IPS-15b (cell line): ENCODE measurements around the gene MYH2.
"Not testable (repeated sequence)": the region's sequence is repeated elsewhere in the genome, so short reads cannot be mapped to it uniquely, and the experiment has no call there.

Source experiments
- H3K27me3 ChIP-seq: one replicate; pipeline ENCODE4 v1.6.1; 2013; ENCODE audit warnings: low read length; ENCODE audit not compliant: control insufficient read depth, insufficient read depth
- H3K36me3 ChIP-seq: one replicate; pipeline ENCODE4 v1.6.1; 2013; ENCODE audit warnings: low read length; ENCODE audit not compliant: control insufficient read depth, insufficient read depth
- H3K4me1 ChIP-seq: one replicate; pipeline ENCODE4 v1.6.1; 2013; ENCODE audit warnings: mild to moderate bottlenecking, low read length; ENCODE audit not compliant: control insufficient read depth, insufficient read depth
- H3K4me3 ChIP-seq: one replicate; pipeline ENCODE4 v1.5.1; 2013; ENCODE audit warnings: low read depth, low read length
- H3K9ac ChIP-seq: one replicate; pipeline ENCODE4 v1.6.1; 2013; ENCODE audit warnings: low read depth, mild to moderate bottlenecking, low read length
- H3K9me3 ChIP-seq: one replicate; pipeline ENCODE4 v1.6.1; 2013; ENCODE audit warnings: mild to moderate bottlenecking, low read length; ENCODE audit not compliant: control insufficient read depth, insufficient read depth

The MYH2 gene

DNA sequence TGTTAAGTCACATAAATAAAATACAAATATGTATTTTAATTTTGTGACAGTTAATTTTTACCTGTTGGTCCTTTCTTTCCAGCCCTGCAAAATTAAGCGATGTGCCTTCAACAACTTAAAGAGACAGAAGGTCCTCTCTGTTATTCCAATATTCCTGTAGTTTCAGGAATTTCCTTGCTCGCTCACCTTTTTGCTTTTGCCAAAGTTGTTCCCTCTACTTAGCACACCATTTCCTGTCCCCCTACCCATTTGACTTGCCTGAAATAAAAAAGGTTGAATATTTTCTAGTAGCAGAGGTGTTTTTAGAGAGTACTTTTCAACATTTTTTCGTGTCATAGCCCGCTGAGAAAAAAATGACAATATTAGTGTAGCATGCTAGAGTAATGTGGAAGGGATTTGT lies 556 bp upstream of the MYH2 start:
- Histone ChIP-seq H3K9ac (no peak overlapping the region), H3K36me3 (no peaks in the 10 kb centered on the region), H3K9me3 (no peaks in the 10 kb centered on the region), H3K4me3 (no peak overlapping the region), H3K4me1 (peaks cover 9% of the 10 kb centered on the region), H3K27me3 (no peaks in the 10 kb centered on the region)

DNA sequence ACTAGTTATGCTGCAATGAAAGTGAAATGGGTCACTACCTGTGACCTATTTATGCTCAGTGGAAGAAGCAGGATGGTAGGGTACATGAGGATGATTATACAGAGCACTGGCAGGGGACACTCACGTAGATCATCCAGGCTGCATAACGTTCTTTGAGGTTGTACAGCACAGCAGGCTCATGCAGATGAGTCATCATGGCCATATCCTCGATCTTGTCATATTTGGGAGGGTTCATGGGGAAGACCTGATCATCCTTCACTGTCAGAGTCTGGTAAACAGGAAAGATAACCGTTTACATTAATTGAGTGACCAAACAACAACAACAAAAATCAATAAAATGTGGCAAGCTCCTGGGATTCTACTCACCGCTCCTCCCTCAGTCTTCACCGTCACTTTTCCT lies 2.1 kb downstream of the MYH2 start:
- Histone ChIP-seq H3K4me3 (no peak overlapping the region), H3K27me3 (no peaks in the 10 kb centered on the region), H3K9me3 (peaks cover under 1% of the 10 kb centered on the region), H3K4me1 (peaks cover 9% of the 10 kb centered on the region), H3K9ac (no peak overlapping the region), H3K36me3 (no peaks in the 10 kb centered on the region)

DNA sequence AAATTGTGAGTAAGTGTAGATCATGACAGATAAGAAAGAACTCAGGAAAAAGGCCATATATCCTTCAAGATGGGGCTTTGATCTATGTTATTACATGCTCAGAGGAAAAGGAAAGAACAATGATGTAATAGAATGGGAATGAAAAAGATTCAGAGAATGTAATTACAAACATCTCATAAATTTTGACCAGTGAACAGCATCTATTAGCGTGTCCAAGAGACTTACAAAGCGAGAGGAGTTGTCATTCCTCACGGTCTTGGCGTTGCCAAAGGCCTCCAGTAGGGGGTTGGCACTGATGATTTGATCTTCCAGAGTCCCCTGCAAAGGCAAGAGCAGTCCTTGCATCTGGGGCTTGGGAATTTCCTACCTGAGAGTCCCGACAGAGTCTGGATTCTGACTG lies 6.0 kb downstream of the MYH2 start:
- not testable (repeated sequence) for H3K9ac ChIP-seq, H3K27me3 ChIP-seq, H3K4me3 ChIP-seq, H3K9me3 ChIP-seq, H3K4me1 ChIP-seq, H3K36me3 ChIP-seq

DNA sequence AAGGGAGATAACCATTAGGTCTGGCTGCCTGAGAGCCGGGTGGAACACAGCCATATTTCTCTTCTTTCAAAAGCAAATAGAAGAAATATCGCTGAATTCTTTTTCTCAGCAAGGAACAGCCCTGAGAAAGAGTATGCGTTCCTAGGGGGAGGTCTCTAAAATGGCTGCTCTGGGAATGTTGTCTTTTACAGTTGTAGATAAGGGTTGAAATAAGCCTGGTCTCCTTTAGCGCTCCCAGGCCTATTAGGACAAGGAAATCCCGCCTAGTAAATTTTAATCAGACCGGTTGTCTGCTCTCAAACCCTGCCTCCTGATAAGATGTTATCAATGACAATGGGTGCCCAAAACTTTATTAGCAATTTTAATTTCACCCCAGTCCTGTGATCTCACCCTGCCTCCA lies 8.3 kb downstream of the MYH2 start:
- not testable (repeated sequence) for H3K4me3 ChIP-seq, H3K9me3 ChIP-seq, H3K4me1 ChIP-seq, H3K27me3 ChIP-seq, H3K36me3 ChIP-seq, H3K9ac ChIP-seq

DNA sequence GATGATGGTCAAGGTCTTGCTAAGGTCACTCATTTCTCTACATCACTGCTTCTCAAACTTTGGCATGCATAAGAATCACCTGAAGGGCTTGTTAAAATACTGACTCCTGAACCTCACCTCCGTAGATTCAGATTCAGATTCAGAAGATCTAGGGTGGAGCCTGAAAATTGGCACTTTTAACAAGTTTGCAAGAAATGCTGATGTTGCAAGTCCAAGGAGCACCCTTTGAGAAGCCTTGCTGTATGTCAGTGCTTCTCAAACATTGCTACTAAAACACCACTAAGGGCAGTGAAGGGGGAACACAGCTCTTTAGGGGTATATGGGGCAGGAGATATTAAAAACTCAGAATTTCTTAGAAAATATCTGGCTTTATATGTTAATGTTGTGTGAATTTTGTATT lies 17.4 kb downstream of the MYH2 start:
- H3K9ac ChIP-seq: no peak overlapping the region
- no peaks in the 10 kb centered on the region for H3K27me3 ChIP-seq
- no peaks in the 10 kb centered on the region for H3K36me3 ChIP-seq
- no peak overlapping the region for H3K4me3 ChIP-seq
- no peaks in the 10 kb centered on the region for H3K4me1 ChIP-seq
- H3K9me3 ChIP-seq: no peaks in the 10 kb centered on the region

DNA sequence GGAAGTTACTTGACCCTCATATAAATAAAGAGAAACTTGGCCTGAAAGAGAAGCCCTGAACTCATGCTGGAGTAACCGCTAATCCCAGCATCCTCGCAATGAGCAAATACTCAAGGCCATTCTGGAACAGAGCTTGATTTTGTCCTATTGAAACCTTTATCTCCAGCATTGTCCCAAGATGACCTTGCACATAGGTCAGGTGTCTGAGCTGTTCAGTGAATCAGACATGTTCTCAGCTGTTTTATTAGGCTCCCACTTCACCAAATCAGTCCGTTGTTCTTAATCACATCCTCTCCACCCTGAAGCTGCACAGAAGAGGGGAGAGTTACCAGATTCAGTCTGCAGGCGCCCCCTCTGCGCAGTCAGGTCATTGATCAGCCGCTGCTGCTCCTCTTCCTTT lies 22.0 kb downstream of the MYH2 start:
- Histone ChIP-seq H3K9ac (no peak overlapping the region), H3K9me3 (no peaks in the 10 kb centered on the region), H3K4me1 (no peaks in the 10 kb centered on the region), H3K4me3 (no peak overlapping the region), H3K27me3 (no peaks in the 10 kb centered on the region), H3K36me3 (no peaks in the 10 kb centered on the region)

DNA sequence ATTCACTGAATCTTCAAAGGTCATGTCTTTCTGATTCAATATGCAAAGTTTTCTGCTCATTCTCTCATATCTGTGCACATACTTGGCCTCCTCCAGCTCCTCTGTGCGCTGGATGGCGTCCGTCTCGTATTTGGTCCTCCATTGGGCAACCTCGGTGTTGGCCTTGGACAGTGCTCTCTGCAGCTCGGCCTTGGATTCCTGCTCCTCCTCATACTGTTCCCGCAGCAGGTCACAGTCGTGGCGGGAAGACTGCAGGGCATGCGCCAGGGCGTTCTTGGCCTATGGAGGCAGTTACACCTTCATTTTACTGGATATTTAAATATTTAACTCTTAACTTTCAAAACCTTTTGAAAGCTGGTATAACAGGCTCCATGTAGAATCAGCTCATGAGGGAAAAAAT lies 22.9 kb downstream of the MYH2 start:
- Histone ChIP-seq H3K36me3 (no peaks in the 10 kb centered on the region), H3K4me3 (no peak overlapping the region), H3K9me3 (no peaks in the 10 kb centered on the region), H3K27me3 (no peaks in the 10 kb centered on the region), H3K4me1 (no peaks in the 10 kb centered on the region), H3K9ac (no peak overlapping the region)

DNA sequence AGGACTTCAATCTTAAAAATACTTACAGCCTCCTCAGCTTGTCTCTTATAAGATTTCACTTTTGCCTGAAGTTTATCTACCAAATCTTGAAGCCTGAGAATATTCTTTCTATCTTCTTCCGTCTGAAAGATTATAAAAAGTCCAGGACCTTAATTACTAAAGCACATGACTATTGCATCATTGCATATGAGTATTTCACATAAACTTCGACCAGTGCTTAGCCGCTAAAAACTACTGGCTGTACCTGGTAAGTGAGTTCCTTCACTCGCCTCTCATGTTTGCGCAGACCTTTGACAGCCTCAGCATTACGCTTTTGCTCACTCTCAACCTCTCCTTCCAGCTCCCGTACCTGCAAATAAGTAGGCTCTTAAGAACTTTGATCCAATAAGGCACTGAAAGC lies 26.4 kb downstream of the MYH2 start:
- Histone ChIP-seq H3K36me3 (no peaks in the 10 kb centered on the region), H3K9me3 (no peaks in the 10 kb centered on the region), H3K4me1 (no peaks in the 10 kb centered on the region), H3K9ac (no peak overlapping the region), H3K27me3 (no peaks in the 10 kb centered on the region), H3K4me3 (no peak overlapping the region)

DNA sequence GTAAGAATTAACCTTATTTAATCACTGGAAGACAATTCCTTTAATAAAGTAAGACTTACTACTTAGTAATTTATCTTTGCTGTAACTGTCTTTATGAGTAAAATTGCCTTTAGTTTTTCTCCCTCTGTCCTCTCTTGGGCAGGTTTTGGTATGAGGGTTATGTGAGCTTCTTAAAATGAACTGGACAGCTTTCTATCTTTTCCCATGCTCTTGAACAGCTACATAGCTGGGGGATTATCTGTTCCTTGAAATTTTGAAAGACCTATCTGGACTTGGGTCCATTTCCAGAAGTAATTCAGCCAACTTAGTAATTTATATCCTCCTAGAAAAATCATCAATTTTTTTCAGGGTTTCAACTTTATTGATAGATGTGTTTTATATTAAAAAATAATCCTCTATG lies 27.5 kb downstream of the MYH2 start:
- H3K27me3 ChIP-seq: no peaks in the 10 kb centered on the region
- H3K9ac ChIP-seq: no peak overlapping the region
- H3K36me3 ChIP-seq: no peaks in the 10 kb centered on the region
- H3K4me1 ChIP-seq: no peaks in the 10 kb centered on the region
- H3K4me3 ChIP-seq: no peak overlapping the region
- H3K9me3 ChIP-seq: no peaks in the 10 kb centered on the region

DNA sequence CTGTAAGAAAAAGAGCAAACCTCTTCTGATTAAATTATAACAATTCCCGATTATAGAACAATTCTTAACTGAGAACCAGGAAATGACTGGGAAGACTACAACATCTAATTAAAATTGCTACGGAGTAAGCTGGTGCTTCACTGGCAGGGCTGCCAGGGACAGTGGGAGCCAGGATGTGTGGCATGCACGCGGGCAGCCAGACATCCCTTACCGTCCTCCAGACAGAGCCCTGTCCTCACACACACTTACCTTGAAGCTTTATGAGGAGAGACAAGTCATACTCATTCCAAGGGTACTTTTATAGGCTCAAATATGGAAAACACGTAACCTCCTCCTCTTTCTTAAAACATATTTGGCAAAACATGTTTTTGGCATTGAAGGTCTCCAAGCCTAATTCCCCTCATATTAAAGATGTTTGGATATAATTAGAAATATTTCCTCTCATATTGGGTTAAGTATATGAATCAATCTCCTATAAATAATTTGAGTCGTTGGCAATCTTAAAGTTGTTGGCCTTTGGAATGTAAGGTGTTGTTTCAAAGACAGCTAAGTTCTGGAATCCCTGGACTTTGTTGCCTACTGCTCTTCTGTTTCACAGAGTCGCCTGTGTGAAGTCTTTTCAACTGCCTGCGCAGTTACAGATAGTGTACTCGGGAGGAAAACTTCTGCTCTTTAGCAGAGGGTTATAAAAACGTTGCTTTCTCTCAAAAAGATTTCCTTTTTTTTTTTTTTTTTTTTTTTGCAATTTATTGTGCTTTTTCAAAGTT lies 31.0 kb downstream of the MYH2 start, which contains the start of gene MYH1:
MYH1 (minus strand) TSS at position 272 of the 767 bp plus-strand sequence. CDS start 1,900 bp downstream, outside the sequence.
- H3K4me1 ChIP-seq: no peaks in the 10 kb centered on the region
- no peak within 1 kb of the TSS for H3K4me3 ChIP-seq
- H3K36me3 ChIP-seq: no peaks in the 10 kb centered on the region
- H3K9ac ChIP-seq: no peak within 1 kb of the TSS
- H3K9me3 ChIP-seq: no peaks in the 10 kb centered on the region
- no peaks in the 10 kb centered on the region for H3K27me3 ChIP-seq

DNA sequence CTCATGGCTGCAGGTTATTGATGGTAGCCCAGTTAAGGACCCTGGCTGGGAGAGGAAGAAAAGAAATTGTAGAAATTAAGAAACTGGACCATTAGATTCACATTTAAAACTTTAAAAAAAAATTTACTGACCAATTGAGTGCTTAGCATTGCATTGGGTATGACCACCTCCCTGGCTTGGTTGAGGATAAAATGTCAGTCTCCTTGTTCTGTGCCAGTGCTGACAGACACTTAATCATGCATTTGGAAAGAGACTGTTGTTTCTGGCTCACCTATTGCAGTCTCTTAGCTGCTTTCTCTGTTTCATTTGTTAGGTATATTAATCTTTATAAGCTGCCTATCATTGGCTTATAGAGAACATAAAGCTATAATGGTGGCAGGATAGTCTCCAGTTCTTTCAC lies 32.8 kb downstream of the MYH2 start:
- Histone ChIP-seq H3K4me3 (no peak overlapping the region), H3K9me3 (no peaks in the 10 kb centered on the region), H3K9ac (no peak overlapping the region), H3K27me3 (no peaks in the 10 kb centered on the region), H3K4me1 (no peaks in the 10 kb centered on the region), H3K36me3 (no peaks in the 10 kb centered on the region)

DNA sequence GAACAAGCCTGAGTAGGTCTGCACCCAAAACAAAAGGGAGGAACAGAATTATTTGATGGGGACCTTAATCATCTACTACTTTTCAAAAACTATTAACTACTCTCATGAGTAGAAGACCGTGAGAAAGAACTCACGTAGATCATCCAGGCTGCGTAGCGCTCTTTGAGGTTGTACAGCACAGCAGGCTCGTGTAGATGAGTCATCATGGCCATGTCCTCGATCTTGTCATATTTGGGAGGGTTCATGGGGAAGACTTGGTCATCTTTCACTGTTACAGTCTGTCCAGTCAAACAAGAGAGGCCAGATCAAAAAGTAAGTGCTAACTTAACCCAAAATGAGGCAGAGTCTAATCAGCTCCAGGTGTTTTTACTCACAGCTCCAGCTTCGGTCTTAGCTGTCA lies 33.4 kb downstream of the MYH2 start:
- Histone ChIP-seq H3K9me3 (no peaks in the 10 kb centered on the region), H3K4me3 (no peak overlapping the region), H3K36me3 (no peaks in the 10 kb centered on the region), H3K9ac (no peak overlapping the region), H3K27me3 (no peaks in the 10 kb centered on the region), H3K4me1 (no peaks in the 10 kb centered on the region)
